Measurements from ENCODE around the gene TM7SF2. TPM values are rescaled to one million over a fixed set of nuclear protein-coding genes. Genes with fewer than 3 reads are reported as not detected.

The TM7SF2 gene
- total and polyA plus RNA-seq, 2 of the 13 experiments (the other 11 are each of a cell fraction or from before 2014, with no cell fraction given): 56.0 to 66.9 TPM

DNA sequence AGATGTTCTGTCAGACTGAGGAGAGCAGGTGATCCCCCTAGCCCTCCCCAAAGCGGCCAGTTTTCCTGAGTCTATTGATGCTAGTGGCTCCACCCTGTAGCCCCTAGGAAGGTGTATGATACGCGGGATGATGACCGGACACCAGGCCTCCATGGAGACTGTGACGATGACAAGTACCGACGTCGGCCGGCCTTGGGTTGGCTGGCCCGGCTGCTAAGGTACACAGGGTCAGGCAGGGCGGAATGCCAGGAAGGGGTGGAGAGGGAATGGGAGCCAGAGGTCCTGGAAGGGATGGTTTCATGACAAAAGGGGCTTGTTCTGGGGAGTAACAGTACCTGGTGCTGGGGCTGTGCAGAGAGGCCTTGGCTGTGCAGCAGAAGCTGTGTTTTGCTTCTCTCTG, 24.5 kb upstream of the TM7SF2 start:
- no peak for DNase-seq (ENCODE audit: low spot score)
- 95% methylated on average over 11 of the region's 11 CpGs for WGBS (ENCODE audit: low lambda C conversion rate)
- no peak overlapping the region for H3K27ac ChIP-seq (ENCODE audit: extremely low read length, insufficient read depth, low read length)
- peaks cover 24% of the 10 kb centered on the region for H3K79me2 ChIP-seq (ENCODE audit: insufficient read depth, low read length)
- TF ChIP-seq ZNF451 (CRISPR knock-in tag; IDR thresholded peaks at IDR 0.05): no peak
- no peak for TF ChIP-seq KLF13 (CRISPR knock-in tag; IDR thresholded peaks at IDR 0.05)
- TF ChIP-seq, protein P1, sequence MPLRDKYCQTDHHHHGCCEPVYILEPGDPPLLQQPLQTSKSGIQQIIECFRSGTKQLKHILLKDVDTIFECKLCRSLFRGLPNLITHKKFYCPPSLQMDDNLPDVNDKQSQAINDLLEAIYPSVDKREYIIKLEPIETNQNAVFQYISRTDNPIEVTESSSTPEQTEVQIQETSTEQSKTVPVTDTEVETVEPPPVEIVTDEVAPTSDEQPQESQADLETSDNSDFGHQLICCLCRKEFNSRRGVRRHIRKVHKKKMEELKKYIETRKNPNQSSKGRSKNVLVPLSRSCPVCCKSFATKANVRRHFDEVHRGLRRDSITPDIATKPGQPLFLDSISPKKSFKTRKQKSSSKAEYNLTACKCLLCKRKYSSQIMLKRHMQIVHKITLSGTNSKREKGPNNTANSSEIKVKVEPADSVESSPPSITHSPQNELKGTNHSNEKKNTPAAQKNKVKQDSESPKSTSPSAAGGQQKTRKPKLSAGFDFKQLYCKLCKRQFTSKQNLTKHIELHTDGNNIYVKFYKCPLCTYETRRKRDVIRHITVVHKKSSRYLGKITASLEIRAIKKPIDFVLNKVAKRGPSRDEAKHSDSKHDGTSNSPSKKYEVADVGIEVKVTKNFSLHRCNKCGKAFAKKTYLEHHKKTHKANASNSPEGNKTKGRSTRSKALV (CRISPR knock-in tag; IDR thresholded peaks at IDR 0.05): no peak
- TF ChIP-seq ZNF331 (CRISPR knock-in tag; IDR thresholded peaks at IDR 0.05): no peak
- TF ChIP-seq, protein P2, sequence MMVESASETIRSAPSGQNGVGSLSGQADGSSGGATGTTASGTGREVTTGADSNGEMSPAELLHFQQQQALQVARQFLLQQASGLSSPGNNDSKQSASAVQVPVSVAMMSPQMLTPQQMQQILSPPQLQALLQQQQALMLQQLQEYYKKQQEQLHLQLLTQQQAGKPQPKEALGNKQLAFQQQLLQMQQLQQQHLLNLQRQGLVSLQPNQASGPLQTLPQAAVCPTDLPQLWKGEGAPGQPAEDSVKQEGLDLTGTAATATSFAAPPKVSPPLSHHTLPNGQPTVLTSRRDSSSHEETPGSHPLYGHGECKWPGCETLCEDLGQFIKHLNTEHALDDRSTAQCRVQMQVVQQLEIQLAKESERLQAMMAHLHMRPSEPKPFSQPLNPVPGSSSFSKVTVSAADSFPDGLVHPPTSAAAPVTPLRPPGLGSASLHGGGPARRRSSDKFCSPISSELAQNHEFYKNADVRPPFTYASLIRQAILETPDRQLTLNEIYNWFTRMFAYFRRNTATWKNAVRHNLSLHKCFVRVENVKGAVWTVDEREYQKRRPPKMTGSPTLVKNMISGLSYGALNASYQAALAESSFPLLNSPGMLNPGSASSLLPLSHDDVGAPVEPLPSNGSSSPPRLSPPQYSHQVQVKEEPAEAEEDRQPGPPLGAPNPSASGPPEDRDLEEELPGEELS (CRISPR knock-in tag; IDR thresholded peaks at IDR 0.05): no peak
- TF ChIP-seq ZNF75D (CRISPR knock-in tag; IDR thresholded peaks at IDR 0.05; ENCODE audit: borderline replicate concordance): no peak
- no peak for TF ChIP-seq NR2F6 (IDR thresholded peaks at IDR 0.05)
- no peak for TF ChIP-seq NR2F6 (CRISPR knock-in tag; IDR thresholded peaks at IDR 0.05)
- TF ChIP-seq MAFF (IDR thresholded peaks at IDR 0.05; ENCODE audit: low read depth, low read length): no peak
- TF ChIP-seq, protein P3, sequence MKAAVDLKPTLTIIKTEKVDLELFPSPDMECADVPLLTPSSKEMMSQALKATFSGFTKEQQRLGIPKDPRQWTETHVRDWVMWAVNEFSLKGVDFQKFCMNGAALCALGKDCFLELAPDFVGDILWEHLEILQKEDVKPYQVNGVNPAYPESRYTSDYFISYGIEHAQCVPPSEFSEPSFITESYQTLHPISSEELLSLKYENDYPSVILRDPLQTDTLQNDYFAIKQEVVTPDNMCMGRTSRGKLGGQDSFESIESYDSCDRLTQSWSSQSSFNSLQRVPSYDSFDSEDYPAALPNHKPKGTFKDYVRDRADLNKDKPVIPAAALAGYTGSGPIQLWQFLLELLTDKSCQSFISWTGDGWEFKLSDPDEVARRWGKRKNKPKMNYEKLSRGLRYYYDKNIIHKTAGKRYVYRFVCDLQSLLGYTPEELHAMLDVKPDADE (CRISPR knock-in tag; IDR thresholded peaks at IDR 0.05): no peak
- TF ChIP-seq, protein P4, sequence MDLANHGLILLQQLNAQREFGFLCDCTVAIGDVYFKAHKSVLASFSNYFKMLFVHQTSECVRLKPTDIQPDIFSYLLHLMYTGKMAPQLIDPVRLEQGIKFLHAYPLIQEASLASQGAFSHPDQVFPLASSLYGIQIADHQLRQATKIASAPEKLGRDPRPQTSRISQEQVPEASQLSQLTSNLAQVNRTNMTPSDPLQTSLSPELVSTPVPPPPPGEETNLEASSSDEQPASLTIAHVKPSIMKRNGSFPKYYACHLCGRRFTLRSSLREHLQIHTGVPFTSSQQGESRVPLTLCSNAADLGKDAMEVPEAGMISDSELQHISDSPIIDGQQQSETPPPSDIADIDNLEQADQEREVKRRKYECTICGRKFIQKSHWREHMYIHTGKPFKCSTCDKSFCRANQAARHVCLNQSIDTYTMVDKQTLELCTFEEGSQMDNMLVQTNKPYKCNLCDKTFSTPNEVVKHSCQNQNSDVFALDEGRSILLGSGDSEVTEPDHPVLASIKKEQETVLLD (CRISPR knock-in tag; IDR thresholded peaks at IDR 0.05; ENCODE audit: low read depth): no peak
- no peak for TF ChIP-seq ARID2 (CRISPR knock-in tag; IDR thresholded peaks at IDR 0.05; ENCODE audit: borderline replicate concordance)
- TF ChIP-seq HOXA7 (CRISPR knock-in tag; IDR thresholded peaks at IDR 0.05): no peak
- TF ChIP-seq, protein P5, sequence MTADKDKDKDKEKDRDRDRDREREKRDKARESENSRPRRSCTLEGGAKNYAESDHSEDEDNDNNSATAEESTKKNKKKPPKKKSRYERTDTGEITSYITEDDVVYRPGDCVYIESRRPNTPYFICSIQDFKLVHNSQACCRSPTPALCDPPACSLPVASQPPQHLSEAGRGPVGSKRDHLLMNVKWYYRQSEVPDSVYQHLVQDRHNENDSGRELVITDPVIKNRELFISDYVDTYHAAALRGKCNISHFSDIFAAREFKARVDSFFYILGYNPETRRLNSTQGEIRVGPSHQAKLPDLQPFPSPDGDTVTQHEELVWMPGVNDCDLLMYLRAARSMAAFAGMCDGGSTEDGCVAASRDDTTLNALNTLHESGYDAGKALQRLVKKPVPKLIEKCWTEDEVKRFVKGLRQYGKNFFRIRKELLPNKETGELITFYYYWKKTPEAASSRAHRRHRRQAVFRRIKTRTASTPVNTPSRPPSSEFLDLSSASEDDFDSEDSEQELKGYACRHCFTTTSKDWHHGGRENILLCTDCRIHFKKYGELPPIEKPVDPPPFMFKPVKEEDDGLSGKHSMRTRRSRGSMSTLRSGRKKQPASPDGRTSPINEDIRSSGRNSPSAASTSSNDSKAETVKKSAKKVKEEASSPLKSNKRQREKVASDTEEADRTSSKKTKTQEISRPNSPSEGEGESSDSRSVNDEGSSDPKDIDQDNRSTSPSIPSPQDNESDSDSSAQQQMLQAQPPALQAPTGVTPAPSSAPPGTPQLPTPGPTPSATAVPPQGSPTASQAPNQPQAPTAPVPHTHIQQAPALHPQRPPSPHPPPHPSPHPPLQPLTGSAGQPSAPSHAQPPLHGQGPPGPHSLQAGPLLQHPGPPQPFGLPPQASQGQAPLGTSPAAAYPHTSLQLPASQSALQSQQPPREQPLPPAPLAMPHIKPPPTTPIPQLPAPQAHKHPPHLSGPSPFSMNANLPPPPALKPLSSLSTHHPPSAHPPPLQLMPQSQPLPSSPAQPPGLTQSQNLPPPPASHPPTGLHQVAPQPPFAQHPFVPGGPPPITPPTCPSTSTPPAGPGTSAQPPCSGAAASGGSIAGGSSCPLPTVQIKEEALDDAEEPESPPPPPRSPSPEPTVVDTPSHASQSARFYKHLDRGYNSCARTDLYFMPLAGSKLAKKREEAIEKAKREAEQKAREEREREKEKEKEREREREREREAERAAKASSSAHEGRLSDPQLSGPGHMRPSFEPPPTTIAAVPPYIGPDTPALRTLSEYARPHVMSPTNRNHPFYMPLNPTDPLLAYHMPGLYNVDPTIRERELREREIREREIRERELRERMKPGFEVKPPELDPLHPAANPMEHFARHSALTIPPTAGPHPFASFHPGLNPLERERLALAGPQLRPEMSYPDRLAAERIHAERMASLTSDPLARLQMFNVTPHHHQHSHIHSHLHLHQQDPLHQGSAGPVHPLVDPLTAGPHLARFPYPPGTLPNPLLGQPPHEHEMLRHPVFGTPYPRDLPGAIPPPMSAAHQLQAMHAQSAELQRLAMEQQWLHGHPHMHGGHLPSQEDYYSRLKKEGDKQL (CRISPR knock-in tag; IDR thresholded peaks at IDR 0.05; ENCODE audit: low read depth): no peak
- H3K27me3 ChIP-seq (ENCODE audit: control insufficient read depth in 1 of 2, insufficient read depth in 2 of 2, low read length in 2 of 2): no peaks in the 10 kb centered on the region; a peak in 1 of 5 replicates
- no peak for FAIRE-seq
- no TSS peak for BruUV-seq (replicated peaks)
- no peak for ATAC-seq
- in situ Hi-C loops (cut with HindIII; ENCODE audit: extremely low pct_ligation_motif_present, low pct_unique_long_range_greater_than_20kb) (no loop called here), intact Hi-C loops (cut with micrococcal nuclease; ENCODE audit: unreplicated experiment) (no loop called here)
- no peak overlapping the region for H2AFZ ChIP-seq (ENCODE audit: low read length)
- H3K4me3 ChIP-seq (replicated peaks in 1 of 3; ENCODE audit: insufficient read depth in 1 of 3, low read depth in 2 of 3, low read length in 3 of 3): no peak overlapping the region
- H4K20me1 ChIP-seq (ENCODE audit: insufficient read depth, low read length): no peaks in the 10 kb centered on the region
- peaks cover 13 to 18% of the 10 kb centered on the region in 2 experiments; a peak in 3 of 5 replicates for H3K36me3 ChIP-seq (replicated peaks in 1 of 2; ENCODE audit: control insufficient read depth in 1 of 2, insufficient read depth in 2 of 2, low read length in 2 of 2)
- CTCF ChIA-PET (ENCODE audit: low intra/inter-chr PET ratio, low total read pairs): no interaction called here
- no peak overlapping the region for H3K4me2 ChIP-seq (ENCODE audit: low read depth, low read length)
- H3K9ac ChIP-seq (ENCODE audit: insufficient read depth, low read depth, low read length): no peak overlapping the region
- H3K4me1 ChIP-seq (ENCODE audit: insufficient read depth, low read length): peaks cover 26% of the 10 kb centered on the region
- H3K9me3 ChIP-seq (ENCODE audit: low read length): no peaks in the 10 kb centered on the region
- POLR2A ChIA-PET: no interaction called here

Data from HepG2 (cell line).